IMR-90 (cell line): Measurements from ENCODE around the gene EMX2.

Experiments used
- BHLHE40 ChIP-seq: fragments of 150-350 bp; IDR thresholded peaks from 2 replicates; pipeline ENCODE4 v1.6.1; 2016; ENCODE audit warnings: mild to moderate bottlenecking, low read depth, low read length
- CEBPB ChIP-seq: IDR thresholded peaks from 2 replicates; pipeline ENCODE4 v1.6.1; 2012; ENCODE audit warnings: low read depth, low read length, improper control_type of control experiment
- MAFK ChIP-seq: IDR thresholded peaks from 2 replicates; pipeline ENCODE4 v1.6.1; 2012; ENCODE audit warnings: low read depth, low read length, improper control_type of control experiment
- MXI1 ChIP-seq: IDR thresholded peaks from 2 replicates; pipeline ENCODE4 v1.6.1; 2012; ENCODE audit warnings: low read depth, mild to moderate bottlenecking, low read length, moderate library complexity, borderline replicate concordance
- NFE2L2 ChIP-seq: fragments of 150-350 bp; IDR thresholded peaks from 2 replicates; pipeline ENCODE4 v1.6.1; 2016; ENCODE audit warnings: low read depth, mild to moderate bottlenecking, low read length
- POLR2A ChIP-seq: IDR thresholded peaks from 2 replicates; pipeline ENCODE4 v1.6.1; 2012; ENCODE audit warnings: mild to moderate bottlenecking, low read depth, low read length
- RAD21 ChIP-seq: IDR thresholded peaks from 2 replicates; pipeline ENCODE4 v1.6.1; 2012; ENCODE audit warnings: low read length, improper control_type of control experiment
- RFX5 ChIP-seq: IDR thresholded peaks from 2 replicates; pipeline ENCODE4 v1.8.0; 2012; ENCODE audit warnings: low read depth, mild to moderate bottlenecking, low read length, moderate library complexity
- TF ChIP-seq, protein P1 (sequence below): conservative IDR thresholded peaks from 2 replicates; pipeline ENCODE4 v1.5.1; 2012; ENCODE audit warnings: mild to moderate bottlenecking, low read depth, low read length, improper control_type of control experiment
- TF ChIP-seq, protein P2 (sequence below): fragments of 150-350 bp; IDR thresholded peaks from 2 replicates; pipeline ENCODE4 v1.6.1; 2017; ENCODE audit warnings: mild to moderate bottlenecking, antibody characterized with exemption, low read length, low read depth

DNA sequence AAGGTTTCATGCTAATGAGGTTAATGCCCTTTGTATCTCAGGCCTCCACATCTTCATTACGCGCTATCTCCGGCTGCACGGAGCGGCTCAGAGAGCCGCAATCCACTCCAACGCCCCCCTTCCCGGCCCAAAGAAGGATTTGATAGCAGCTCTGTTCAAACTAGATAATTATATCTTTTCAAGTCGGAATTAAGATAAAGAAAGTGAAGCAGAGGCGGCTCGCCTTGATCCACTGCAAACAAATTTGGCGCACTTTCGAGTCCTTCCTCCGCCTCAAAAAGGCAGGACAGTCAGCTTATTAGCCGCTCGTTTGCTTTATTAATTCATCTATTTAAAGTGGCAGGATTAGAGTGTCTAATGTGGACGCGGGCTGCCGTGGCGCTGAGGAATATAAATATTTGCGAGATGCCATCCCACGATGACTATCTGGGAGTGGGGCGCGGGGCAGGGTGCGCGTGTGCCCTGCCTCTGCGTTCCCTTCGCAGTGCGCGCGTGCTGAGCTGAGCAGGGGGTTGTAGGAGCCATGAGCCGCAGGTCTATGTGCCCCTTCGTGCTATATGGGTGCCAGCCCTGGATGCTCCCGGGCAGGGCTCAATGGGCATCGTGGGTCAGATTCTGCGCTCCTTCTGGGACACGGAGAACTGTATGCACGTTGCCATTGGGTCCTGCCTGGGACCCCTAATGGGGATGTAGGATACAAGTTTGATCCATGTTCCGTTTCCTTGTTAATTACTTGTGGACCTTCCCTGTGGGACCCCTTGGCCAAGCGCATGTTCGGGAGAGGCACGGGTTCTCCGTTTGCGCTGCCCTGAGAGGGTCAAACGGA, 9.0 kb downstream of the EMX2 start:
- no peak for TF ChIP-seq POLR2A
- TF ChIP-seq, protein P1, sequence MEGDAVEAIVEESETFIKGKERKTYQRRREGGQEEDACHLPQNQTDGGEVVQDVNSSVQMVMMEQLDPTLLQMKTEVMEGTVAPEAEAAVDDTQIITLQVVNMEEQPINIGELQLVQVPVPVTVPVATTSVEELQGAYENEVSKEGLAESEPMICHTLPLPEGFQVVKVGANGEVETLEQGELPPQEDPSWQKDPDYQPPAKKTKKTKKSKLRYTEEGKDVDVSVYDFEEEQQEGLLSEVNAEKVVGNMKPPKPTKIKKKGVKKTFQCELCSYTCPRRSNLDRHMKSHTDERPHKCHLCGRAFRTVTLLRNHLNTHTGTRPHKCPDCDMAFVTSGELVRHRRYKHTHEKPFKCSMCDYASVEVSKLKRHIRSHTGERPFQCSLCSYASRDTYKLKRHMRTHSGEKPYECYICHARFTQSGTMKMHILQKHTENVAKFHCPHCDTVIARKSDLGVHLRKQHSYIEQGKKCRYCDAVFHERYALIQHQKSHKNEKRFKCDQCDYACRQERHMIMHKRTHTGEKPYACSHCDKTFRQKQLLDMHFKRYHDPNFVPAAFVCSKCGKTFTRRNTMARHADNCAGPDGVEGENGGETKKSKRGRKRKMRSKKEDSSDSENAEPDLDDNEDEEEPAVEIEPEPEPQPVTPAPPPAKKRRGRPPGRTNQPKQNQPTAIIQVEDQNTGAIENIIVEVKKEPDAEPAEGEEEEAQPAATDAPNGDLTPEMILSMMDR: no peak
- TF ChIP-seq NFE2L2: no peak
- no peak for TF ChIP-seq RFX5
- TF ChIP-seq, protein P2, sequence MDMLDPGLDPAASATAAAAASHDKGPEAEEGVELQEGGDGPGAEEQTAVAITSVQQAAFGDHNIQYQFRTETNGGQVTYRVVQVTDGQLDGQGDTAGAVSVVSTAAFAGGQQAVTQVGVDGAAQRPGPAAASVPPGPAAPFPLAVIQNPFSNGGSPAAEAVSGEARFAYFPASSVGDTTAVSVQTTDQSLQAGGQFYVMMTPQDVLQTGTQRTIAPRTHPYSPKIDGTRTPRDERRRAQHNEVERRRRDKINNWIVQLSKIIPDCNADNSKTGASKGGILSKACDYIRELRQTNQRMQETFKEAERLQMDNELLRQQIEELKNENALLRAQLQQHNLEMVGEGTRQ: no peak
- no peak for TF ChIP-seq RAD21
- no peak for TF ChIP-seq CEBPB
- TF ChIP-seq MXI1: no peak
- no peak for TF ChIP-seq BHLHE40
- no peak for TF ChIP-seq MAFK
